Smooth muscle cell of the brain vasculature (primary cell): ENCODE measurements around the gene NCOR2.

Experiments used
- DNase-seq: peaks from one replicate; pipeline ENCODE4 v3.0.0-alpha.2; 2012; ENCODE audit warnings: low read depth, low spot score

The NCOR2 gene

DNA sequence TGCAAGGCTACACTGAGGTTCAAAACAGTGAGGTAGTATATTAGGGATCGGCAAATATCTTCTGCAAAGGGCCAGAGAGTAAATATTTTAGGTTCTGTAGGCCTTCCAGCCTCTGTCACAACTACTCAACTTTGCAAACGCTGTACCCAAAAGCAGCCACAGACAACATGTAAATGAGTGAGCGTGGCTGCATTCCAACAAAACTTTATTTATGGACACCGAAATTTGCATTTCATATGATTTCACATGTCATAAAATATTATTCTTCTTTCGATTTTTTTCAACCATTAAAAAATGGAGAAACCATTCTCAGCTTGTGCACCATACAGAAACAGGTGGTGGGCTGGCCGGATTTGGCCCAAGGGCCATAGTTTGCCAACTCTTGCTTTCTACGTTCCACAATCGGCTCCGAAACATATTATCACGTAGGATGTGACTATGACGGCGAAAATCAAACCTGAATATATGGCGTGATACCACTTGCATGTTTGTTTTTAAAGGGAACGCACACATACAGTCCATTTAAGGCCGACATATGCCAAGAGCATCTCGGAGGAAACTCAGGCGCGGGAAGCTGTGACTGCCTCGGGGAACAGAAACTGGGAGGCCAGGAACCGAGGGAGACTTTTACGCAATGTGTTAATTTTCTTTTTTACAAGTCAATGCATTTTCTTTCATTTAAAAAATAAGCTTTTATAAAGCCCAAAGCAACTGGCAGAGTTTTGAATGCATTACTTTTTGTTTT lies 7.1 kb downstream of the NCOR2 start:
- DNase-seq = no peak

DNA sequence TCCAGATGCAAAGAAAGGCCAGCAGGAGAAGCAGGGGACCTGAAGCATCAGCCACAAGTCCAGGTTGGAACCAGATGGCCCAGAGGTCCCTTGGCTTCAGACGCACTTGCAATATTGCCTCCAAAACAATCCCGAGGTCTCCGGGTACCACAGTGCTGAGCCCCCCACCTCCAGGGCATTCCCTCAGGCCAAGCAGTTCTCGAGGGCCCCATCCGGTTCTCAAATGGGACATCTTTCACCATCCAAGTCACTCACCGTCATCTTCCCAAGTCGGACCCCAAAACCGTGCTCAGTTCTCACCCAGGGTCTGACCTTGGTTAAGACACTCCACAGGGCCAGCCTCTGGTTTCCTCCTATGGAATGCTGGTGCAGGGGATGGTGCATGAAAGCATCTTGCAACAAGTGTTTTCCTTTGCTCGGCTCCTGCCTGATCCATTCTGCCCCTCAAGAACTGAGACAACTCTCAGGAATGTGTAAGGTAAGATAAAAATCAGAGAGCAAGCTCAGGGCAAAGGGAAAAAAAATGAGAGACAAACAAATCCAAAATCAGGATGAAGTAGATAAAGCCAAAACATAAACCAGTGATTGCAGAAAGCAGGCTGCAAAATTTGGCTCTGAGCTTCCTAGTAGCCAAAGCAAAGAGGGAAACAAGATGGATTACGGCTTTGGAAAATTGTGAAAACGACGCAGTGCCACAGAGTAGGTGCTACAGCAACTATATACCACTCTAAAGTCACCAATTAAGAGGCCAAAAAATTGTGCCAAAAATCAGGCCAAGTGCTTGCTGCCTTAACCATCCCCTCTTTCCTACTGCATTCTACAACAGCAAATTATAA lies 8.0 kb downstream of the NCOR2 start:
- DNase-seq = no peak

DNA sequence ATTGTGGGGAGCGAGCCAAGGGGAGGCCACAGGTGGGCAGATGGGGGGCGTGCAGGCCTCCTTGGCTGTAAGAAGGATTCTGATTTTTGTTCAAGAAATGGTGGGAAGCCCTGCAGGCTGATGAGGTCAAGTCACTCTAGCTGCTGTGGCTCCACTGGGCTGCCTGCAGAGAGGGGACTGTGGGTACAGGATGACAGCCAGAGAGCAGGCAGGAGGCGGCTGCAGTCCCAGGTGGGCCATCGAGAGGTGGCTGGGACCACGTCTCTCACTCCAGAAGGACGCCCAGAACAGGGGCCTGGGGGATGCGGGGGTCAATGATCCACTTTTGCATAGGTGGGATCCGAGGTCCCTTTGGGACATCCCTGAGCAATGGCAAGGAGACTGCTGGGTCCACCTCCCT lies 9.1 kb downstream of the NCOR2 start:
- DNase-seq = no peak

DNA sequence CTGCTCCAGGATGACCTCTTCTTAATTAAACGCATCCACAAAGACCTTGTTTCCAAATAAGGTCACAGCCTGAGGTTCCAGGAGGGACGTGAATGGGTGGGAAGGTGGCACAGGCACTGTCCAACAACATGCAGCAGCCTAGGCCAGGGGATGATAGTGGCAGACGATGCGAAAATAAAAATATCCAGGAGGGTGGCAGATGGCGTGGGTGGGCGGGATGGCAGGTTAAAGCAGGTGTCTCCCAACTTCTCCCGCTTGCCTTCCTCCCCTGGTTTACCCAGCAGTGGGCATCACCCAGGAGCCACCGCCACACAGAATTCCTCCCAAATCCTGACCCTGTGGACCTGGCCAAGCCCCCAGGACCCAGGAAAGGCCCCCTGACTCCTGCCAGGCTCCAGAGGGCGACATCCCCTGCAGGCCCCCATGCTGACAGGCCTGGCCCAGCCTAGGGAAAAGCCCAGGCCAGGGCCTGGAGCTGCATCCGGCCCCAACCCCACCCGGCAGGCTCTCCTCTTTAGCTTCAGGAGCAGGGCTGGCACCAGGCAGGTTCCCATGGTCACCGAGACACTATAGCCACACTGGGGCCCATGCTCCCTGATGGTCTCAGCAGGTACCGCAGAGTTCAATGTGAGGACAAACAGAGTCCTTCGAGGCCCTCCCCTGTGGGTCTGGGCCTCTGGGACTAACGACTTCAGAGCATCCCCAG lies 9.7 kb downstream of the NCOR2 start:
- DNase-seq = no peak

DNA sequence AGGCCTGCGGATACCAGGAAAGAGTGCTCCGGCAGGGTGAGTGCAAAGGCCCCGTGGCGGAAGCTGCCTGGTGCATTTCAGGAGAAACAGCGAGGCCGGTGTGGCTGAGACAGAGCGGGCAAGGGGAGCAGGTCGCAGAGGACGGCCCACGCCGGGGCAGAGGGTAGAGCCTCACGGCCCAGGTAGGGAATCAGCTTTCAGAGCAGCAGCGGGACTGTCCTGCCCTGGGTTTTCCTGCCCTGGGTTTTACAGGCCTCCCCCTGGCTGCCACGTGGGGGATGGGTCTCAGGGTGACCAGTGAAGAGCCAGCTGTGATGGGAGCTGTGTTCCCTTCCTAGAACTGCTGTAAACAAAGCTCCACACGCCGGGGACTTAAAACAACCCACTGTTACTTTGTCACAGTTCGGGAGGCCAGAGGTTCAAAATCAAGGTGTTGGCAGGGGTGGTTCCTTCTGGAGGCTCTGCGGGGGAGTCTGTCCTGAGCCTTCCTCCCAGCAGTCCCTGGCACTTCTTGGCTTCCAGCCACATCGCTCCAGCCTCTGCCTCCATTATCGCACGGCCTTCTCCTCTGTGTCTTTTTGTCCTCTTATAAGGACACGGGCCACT lies 10.4 kb downstream of the NCOR2 start:
- no peak for DNase-seq

DNA sequence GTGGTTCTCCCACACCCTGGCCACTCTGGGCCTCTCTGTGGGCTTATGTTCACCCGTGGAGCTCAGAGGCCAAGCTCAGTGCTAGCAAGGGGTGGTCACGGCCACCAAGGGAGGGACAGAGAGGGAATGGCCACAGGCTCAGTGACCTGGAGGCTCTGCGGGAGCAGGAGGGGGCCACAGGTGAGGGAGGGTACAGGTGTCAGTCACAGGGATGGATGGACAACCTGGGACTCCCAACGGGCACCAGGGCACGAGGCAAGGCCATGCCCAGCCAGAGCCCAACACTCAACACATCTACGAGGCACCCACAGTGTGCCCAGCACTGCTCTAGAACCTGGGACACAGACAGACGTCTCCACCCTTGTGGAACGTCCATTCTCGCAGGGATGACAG lies 11.3 kb downstream of the NCOR2 start:
- no peak for DNase-seq

DNA sequence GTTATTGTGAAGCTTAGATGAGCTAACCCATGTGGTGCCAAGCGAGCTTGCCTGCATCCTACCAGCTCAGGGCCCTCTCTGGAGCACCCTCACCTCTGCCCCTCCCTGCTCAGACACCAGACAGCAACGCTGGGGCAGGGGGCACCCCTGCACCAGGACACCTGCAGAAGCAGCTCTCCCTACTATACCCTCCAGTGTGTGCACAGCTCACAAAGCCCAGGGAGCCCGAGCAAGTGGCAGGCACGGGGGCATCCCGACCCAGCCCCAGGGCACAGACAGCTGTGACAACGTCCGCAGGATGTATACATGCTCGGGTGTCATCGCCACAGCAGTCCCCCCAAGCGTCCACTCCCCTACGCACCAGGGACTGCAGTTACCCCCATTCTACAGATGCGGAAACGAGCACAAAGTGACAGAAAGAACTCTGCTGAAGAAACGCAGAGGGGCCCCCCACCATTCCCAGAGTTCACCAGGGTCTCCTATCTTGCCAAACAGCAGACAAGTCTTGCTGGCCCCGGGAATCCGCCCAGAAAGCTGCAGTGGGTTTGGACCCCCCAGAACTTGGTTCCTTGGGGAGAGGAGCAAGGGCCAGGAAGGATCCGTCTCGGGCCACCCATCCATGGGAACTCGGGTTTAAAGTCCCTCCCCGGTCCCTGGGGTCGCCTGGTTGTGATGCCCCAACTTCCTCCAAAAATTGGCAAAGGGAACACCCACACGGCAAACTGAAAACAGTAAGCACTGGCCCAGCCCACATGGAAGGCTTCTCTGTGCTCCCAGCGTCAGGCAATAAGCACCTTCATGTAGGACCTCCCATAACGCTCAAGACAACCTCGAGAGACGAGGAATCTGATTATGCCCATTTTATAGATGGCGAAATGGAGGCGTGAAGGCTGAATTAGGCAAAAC lies 12.0 kb downstream of the NCOR2 start:
- no peak for DNase-seq

DNA sequence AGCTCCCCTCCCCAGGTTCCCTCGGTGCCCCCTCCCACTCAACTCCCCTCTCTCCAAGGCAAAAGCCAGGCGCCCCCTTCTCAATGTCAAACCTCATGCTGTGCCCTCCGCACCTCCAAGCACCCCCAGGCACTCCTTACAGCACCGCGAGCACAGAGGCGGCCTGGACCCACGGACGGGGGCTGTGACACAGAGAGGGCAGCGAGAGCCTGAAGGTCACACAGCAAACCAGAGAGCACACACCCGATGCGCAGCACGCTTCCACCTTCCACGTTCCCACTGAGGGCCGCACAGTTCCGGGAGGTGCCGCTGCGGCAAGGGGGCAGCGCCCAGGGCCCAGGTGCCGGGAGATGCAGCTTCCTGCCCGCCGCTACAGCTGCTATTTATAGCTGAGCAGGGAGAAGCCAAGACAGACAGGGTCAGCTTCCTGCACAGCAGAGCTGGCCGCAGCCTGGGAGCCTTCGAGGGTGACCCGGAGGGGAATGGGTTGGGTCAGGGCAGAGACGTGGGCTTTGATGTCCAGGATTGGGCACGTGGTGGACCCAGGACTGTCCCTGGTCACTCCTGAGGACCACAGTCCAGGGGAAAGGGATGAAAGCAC lies 12.9 kb downstream of the NCOR2 start:
- DNase-seq = no peak

DNA sequence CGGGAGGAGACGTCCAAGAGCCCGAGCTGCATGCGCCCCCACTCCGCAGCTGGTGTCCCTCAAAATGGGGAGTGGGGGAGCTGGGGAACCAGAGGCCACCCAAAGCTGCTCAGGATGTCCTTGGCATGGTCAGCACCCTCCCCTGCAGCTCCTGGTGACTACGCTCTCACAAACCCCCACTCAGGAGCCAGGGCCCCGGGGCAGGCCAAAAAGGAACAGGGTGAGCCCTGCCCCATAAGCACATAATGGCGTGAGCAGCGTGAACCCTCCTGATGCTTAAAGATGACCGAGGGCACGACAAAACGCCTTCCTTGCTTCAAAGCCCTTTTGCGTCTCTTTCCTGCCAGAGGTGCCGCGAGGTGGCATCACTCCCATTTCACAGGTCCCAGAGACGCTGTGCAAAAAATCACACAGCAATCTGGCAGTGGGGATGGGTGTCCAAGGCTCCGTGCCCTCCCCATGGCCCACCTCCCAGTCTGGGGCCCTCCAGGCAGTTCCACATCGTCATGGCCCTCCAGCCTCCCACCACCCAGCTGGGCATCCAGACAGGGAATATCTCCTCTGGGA lies 13.5 kb downstream of the NCOR2 start:
- DNase-seq = no peak

DNA sequence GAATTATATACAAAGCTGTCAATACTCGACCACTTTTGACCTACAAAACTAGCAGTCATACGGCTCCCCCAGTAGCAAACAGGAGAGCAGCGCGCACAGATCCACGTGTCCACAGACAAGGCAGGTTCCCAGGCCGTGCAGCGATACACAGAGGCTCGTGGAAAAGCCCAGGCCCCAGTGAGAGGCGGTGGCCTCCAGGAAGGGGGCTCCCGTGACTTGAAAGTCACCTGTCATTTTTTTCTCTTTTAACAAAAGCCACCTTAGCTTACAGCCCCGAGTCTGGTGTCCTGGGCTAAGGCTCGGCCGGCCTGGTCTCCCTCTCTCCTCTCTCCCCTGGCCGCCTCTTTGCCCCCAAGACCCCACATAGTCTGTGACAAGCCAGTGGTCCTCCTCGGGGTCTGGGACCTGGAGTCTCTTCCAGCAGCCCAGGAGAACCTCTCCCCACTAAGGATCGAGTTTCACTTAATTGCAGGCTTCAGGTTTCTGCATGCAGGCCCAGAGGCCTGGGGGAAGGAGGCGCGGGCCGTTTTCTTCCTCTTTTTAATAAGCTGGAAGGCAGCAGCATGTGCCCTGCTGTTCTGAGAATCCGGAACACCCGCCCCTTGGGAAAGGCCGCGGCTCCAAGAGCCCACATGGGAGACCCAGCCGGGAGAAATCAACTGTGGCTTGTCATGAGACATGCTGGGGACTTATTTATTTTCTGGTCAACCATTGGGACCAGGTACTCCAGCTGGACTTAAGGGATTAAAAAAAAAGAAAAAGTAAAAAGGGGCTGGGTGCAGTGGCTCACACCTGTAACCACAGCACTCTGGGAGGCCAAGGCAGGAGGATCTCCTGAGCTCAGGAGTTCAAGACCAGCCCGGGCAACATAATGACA lies 15.9 kb downstream of the NCOR2 start:
- DNase-seq = no peak

DNA sequence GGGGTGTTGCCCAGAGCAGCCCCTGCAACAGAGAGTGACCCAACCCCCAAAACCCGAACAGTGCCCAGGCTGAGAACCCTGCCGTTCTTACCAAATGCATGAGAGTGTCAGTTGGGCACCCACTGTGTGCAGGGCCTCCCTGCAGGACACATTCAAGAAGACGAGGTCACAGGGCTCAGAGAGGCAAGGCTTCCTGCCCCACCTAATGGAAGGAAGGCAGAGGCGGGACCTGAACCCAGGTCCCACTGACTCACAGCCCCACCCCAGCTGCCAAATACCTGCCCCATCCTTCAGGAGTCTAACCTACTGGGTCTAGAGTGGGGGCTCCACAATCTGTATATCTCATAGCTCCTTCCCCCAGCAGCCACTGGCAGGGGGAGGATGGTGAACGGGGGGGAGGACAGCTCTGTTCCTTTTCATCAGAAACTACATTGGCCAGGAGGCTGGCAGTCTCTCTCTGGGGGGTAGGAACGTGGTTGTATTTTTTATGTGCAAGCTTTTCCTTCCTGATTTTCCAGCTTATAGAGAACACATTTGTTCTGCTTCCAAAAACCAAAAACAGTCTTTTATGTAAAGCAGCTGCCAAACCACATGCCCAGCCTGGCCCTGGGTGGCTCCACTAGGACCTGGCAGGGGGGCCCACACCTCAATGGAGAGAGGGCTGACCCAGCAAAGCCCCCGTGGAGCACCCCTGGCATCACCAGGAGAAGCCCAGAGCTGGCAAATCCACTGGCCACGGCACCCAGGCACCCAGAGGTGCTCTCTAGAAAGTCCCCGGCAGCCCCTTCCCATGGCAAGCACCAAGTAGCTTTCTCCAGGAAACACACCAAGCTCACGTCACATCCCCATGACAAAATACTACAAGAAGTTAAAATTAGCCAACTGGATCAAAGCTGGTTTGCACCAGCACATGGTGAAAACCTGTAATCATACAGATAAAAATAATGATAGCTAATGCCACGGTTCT lies 17.0 kb downstream of the NCOR2 start:
- no peak for DNase-seq

DNA sequence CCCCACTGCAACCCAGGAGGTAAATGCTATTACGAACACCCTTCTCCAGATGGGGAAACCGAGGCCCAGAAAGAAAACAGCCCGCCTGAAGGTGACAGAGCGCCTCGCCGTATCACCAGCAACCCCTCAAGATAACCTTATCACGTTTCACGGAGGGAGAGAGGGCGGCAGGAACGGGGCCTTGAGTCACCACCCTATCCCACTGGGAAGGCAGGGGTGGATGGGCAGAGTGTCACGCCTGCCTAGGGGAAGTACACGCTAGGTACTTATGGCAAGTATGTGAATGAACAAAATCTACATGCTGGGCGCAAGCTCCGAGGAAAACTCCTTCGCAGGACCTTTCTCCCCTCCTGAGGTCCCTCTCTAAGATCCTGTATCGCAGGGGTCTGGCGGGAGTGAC lies 17.8 kb downstream of the NCOR2 start:
- no peak for DNase-seq

DNA sequence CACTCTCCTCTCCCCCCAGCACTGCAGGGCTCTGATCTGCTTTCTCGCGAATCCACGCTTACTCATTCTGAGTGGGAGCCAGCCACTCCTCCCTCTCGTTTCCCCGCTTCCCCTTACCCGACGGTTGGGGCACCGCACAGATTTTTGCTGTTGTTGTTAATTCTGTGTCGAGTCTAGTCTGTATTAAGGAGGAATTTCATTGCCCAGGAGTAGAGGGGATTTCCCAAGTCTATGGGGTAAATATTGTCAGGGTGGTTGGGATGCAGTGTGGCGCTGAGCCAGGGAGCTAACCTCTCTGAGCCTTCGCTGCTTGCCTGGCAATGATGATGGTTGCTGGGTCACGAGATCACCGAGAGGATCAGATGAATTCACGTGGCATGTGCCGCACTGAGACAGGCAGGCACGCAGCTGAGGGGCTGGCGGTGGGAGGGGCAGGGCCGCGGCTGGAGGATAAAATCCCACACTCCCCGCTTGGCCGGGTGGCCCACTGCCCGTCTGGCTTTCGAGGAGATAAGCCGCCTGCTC lies 18.5 kb downstream of the NCOR2 start:
- DNase-seq = no peak

DNA sequence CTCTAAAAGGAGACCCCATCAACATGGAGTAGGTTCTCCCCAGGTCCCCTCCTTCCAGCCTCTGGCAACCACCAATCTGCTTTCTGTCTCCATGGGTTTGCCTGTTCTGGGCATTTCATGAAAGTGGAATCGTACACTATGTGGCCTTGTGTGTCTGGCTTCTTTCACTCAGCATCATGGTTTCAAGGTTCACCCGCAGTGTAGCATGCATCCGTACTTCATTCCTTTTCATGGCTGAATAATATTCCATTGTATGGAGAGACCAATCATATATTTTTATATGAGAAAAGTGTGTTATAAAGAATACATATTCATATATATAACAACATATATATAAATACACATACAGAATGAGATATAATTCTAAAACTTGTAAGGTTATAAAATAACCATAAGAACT lies 19.8 kb downstream of the NCOR2 start:
- no peak for DNase-seq

DNA sequence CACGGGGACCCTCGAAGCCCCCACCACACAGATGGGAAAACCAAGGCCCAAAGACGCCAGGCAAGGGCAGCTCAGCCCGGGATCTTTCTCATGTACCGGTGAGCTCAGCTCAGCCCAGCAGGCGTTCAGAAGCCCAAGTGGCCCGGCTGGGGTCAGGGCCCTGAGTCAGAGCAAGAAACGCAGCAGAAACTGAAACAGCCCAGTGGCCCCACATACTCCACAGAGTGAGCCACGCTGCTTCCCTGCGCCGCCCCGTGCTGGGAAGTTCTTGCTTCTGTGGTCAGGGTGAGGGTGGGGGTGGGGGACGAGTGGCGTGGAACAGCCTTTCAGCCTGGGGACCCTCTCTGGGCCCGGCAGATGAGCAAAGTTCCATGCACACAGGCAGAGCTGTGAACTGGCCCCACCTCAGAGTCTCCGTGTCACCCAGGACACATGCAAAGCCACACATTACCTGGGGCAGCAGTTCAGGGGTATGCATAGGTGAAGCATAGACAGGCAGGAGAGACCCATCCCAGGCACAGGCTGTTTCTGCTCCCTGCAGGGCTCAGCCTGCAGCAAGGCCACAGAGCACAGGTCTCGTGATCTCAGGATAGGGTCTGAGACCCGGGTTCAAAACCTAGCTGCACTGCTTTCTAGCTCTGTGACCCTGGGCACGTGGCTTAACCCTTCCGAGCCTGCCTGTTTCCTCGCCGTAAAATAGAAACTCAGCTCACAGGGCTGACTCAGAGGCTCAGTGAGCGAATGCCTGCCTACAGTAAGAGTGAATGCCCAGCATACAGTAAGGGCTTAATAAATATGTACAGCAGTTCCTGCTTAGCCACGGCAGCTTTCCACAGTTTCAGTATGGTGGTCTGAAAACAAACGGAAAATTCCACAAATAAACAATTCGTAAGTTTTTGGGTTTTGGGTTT lies 21.6 kb downstream of the NCOR2 start:
- no peak for DNase-seq

DNA sequence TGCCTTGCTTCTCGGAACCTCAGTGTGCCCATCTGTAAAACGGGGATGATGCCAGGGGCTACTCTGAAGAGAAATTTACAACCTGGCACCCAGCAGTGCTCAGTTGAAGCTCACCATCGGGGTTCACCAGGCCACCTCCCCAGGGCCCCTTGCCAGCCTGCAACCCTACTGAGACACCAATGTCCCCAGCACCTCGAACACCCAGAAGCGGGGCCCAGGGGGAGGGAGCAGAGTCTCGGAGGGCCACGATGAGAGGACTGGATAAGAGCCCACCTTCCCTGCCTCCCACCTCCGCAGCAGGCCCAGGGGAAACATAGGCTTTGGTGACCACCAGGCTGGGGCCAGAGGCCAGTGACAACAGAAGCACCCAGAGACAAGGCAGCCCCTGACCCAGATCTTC lies 22.4 kb downstream of the NCOR2 start:
- no peak for DNase-seq
